Activated B cell treated with CpG ODN at 0.5 μM for 24 hours (primary cell): ENCODE data around the gene CD40. TPM values are rescaled to one million over a fixed set of nuclear protein-coding genes. Genes with fewer than 3 reads are reported as not detected.

ENCODE experiments used
- ATAC-seq: fragments of 200-7000 bp; cut with Tn5 transposase; one replicate; pipeline ENCODE4 v1.10.0; 2021; ENCODE audit warnings: low read depth, mild to moderate bottlenecking, moderate library complexity
- CTCF ChIA-PET: fragments of 350-600 bp; sonication (Branson Sonifier 250); formaldehyde crosslinking; loops from one replicate; lab custom pipeline; 2021; ENCODE audit warnings: antibody characterized with exemption; lab: Charles Lee
- POLR2A ChIA-PET: fragments of 350-600 bp; sonication (Branson Sonifier 250); formaldehyde crosslinking; loops from one replicate; lab custom pipeline; 2021; ENCODE audit warnings: antibody characterized with exemption; lab: Charles Lee
- DNase-seq: peaks from one replicate; pipeline ENCODE4 v3.0.0; 2022
- H3K27ac Mint-ChIP-seq: one replicate; pipeline ENCODE4 v1.8.0; 2020; ENCODE audit warnings: mixed read lengths
- H3K27me3 Mint-ChIP-seq: one replicate; pipeline ENCODE4 v1.8.0; 2021; ENCODE audit warnings: mixed read lengths
- H3K36me3 Mint-ChIP-seq: one replicate; pipeline ENCODE4 v1.8.0; 2021; ENCODE audit warnings: low read depth, mixed read lengths
- H3K4me1 Mint-ChIP-seq: one replicate; pipeline ENCODE4 v1.8.0; 2021; ENCODE audit warnings: mixed read lengths
- H3K4me3 Mint-ChIP-seq: one replicate; pipeline ENCODE4 v1.8.0; 2020; ENCODE audit warnings: mild to moderate bottlenecking, mixed read lengths
- H3K9me3 Mint-ChIP-seq: one replicate; pipeline ENCODE4 v1.8.0; 2020; ENCODE audit warnings: mixed read lengths
- CTCF ChIP-seq: fragments of 200-600 bp; IDR thresholded peaks from one replicate; pipeline ENCODE4 v1.8.0; 2022; ENCODE audit warnings: antibody characterized with exemption, mild to moderate bottlenecking
- intact Hi-C: fragments of 100-400 bp; cut with micrococcal nuclease; formaldehyde crosslinking; loops from one replicate; pipeline ENCODE4 v1.15.1; 2024
- total RNA-seq: library from RNA; stranded (reverse); gene quantifications from 2 replicates; pipeline ENCODE4 v1.2.3, GENCODE V29; 2022

Gene CD40
- total RNA-seq: 410 and 464 TPM in 2 replicates

DNA sequence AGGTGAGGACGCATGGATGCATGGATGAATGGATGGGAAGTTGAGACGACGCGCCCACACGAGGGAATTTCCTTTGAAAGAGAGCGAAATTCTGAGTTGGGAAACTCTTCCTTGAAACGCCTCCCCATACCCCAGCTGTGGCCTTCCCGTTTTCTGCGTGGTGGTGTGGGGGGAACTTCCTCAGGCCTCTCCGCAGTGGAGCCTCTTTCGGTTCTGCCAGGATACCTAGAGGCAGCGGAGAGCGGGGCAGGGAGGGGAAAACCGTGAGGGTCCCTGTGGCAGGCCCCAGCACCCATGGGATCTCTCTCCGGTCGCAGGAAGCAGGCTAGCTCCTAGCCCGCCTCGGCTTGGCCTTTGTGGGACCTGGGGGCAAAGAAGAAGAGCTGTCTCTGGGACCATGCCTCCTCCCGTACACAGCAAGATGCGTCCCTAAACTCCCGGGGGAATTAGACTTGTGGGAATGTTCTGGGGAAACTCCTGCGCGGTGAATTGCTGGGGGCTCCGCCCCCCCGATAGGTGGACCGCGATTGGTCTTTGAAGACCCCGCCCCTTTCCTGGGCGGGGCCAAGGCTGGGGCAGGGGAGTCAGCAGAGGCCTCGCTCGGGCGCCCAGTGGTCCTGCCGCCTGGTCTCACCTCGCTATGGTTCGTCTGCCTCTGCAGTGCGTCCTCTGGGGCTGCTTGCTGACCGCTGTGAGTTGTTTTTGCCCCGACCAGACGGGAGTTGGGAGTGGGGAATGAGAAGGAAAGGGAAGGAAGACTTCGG is at the start of gene CD40:
TSS of gene CD40 (plus strand) at position 611 of the 764 bp plus-strand sequence. CDS start at position 641, 30 bp downstream.
- peak; percentile 91 for DNase-seq
- peak within 1 kb of the TSS; percentile 100 for H3K4me3 Mint-ChIP-seq
- H3K36me3 Mint-ChIP-seq: peaks cover 48% of the 10 kb centered on the region
- peak within 1 kb of the TSS; percentile 100 for H3K27ac Mint-ChIP-seq
- ChIA-PET POLR2A (interaction anchor here (0.6 to 5.6 kb wide), 13 partner anchors 10 to 290 kb away, joined by 4 to 130 read pairs (median 8); partner anchors contain the start of gene ELMO2), CTCF (interaction anchor here (1.1 to 2.5 kb wide), 6 partner anchors 8 to 241 kb away, joined by 3 to 6 read pairs (median 4); no protein-coding TSS in a partner anchor)
- H3K9me3 Mint-ChIP-seq: no peaks in the 10 kb centered on the region
- peaks cover 60% of the 10 kb centered on the region for H3K4me1 Mint-ChIP-seq
- ATAC-seq: peak; percentile 76
- intact Hi-C loops: loop anchor here (1.0 to 2.0 kb wide), 5 partner anchors 10 to 241 kb away; no protein-coding TSS in a partner anchor
- no peak for TF ChIP-seq CTCF
- no peaks in the 10 kb centered on the region for H3K27me3 Mint-ChIP-seq

DNA sequence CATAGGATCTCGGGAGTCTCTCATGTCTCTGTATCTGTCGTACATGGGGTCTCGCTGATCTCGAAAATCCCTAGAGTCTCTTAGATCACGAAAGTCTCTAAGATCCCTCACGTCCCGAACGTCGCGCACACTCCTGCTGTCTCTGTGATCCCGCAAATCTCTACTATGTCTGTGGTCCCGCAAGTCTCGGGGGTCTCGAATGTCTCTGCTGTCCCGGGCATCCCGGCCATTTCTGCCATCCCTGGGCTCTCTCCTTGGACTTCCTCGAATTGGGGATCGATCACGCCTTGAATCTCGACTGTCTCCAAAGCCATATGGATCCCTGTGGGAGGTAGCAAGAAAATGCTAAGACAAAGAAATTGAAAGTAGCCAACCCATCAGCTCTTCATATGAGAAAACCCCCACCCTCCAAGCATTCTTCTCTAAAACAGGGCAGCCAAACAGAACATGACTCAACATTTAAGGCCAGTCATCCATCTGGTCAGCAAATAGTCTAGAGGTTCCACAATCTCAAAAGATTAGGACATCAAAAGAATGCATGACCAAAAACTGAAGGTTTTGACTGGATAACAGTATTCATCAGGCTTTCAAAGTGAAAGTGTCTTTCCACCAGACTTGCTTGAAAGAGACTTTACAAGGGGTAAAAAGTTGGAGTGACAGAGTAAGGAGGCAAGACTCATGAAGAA is 47.8 kb upstream of the CD40 start:
- H3K4me1 Mint-ChIP-seq: peaks cover 2% of the 10 kb centered on the region

GRCh38 chr20:46071573-46071972 is 46.5 kb upstream of the CD40 start:
- Mint-ChIP-seq H3K36me3 (peaks cover 40% of the 10 kb centered on the region), H3K4me1 (peaks cover 2% of the 10 kb centered on the region), H3K4me3 (no peak overlapping the region), H3K27ac (no peak overlapping the region), H3K9me3 (no peaks in the 10 kb centered on the region), H3K27me3 (no peaks in the 10 kb centered on the region)
- intact Hi-C loops: no loop called here
- POLR2A ChIA-PET: no interaction called here
- CTCF ChIA-PET: no interaction called here
- no peak for TF ChIP-seq CTCF
- DNase-seq: no peak
- ATAC-seq: no peak

More for the DNA sequence above, 47.8 kb upstream of the CD40 start:
- no peak overlapping the region for H3K27ac Mint-ChIP-seq
- ChIA-PET CTCF (no interaction called here), POLR2A (no interaction called here)
- no peak for TF ChIP-seq CTCF
- H3K27me3 Mint-ChIP-seq: no peaks in the 10 kb centered on the region
- ATAC-seq (no peak), DNase-seq (no peak)
- H3K4me3 Mint-ChIP-seq: no peak overlapping the region
- no peaks in the 10 kb centered on the region for H3K9me3 Mint-ChIP-seq
- H3K36me3 Mint-ChIP-seq: peaks cover 48% of the 10 kb centered on the region
- intact Hi-C loops: no loop called here

DNA sequence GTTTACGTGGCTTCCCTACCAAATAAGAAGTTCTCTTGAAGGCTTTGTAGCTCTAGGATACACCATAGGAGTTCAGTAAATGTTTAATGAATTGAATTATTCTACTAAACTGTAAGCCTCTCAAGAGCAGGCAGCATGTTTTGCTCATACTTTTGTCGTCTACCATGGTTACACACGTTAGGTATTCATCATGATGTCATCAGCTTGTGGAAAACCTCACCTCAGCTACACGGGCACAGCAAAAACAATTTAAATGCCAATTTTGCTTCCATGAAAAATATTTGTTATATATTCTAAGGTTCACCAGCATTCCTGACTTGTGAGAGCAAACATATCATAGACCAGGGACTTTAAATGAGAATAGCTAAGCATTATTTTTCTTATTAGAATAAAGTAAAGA is 45.1 kb upstream of the CD40 start:
- TF ChIP-seq CTCF: no peak
- ChIA-PET CTCF (no interaction called here), POLR2A (interaction anchor here (0.5 kb wide), 1 partner anchor 194 kb away, joined by 3 read pairs; no protein-coding TSS in a partner anchor)
- Mint-ChIP-seq H3K27ac (no peak overlapping the region), H3K27me3 (no peaks in the 10 kb centered on the region), H3K4me3 (no peak overlapping the region), H3K4me1 (peaks cover 2% of the 10 kb centered on the region), H3K9me3 (no peaks in the 10 kb centered on the region), H3K36me3 (peaks cover 42% of the 10 kb centered on the region)
- DNase-seq (no peak), ATAC-seq (no peak)
- intact Hi-C loops: no loop called here

- no peaks in the 10 kb centered on the region for H3K9me3 Mint-ChIP-seq
- intact Hi-C loops: no loop called here
- ChIA-PET CTCF (no interaction called here), POLR2A (no interaction called here)
- H3K27me3 Mint-ChIP-seq: no peaks in the 10 kb centered on the region
- peaks cover 2% of the 10 kb centered on the region for H3K4me1 Mint-ChIP-seq
- ATAC-seq (no peak), DNase-seq (no peak)
- H3K27ac Mint-ChIP-seq: no peak overlapping the region
- no peak for TF ChIP-seq CTCF
- no peak overlapping the region for H3K4me3 Mint-ChIP-seq
- H3K36me3 Mint-ChIP-seq: peaks cover 42% of the 10 kb centered on the region
Observed at GRCh38 chr20:46073443-46073842, 44.7 kb upstream of the CD40 start.
